ENCODE data around the gene ERICH6. TPM values are rescaled to one million over a fixed set of nuclear protein-coding genes. Genes with fewer than 3 reads are reported as not detected.

ERICH6 gene
- total RNA-seq (not detected), polyA plus RNA-seq (under 1 TPM in 2 of 4 donors, not detected in 2; 0.17 to 0.77 TPM)

DNA sequence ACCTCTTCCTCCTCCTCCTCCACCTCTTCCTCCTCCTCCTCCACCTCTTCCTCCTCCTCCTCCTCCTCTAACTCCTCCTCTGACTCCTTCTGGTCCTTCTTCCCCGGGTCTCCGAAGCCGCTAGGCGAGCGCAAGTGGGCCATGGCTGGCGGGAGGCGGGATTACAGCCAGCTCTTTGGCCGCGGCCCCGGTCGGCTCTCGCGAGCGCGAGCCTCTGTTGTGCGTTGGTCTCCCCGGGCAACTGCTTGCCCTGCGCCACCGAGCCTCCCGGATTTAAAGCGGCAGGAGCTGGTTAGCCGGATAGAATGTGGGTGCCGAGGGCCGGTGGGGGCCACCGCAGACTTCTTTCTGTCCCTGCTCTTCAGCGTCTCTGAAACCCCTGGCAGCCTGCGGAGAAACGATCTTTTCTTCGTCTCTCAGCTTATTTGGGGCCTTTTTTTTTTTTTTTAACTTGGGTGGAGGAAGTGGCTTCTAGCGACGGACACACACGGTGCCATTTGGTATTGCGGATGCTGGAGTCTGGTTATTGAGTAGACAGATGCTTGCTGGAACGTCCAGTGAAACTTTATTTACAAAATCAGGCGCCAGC, at the start of gene ERICH6:
ERICH6 (minus strand) TSS at position 165 of the 589 bp plus-strand sequence; CDS start at position 143, 22 bp downstream.
- DNase-seq (peak; percentile 64 to 90 (median 78)), ATAC-seq (ENCODE audit: low read depth in 2 of 2) (peak; percentile 87 to 89)
- Mint-ChIP-seq H3K9me3 (peaks cover 0 to 4% (median 0%) of the 10 kb centered on the region in 7 donors), H3K36me3 (peaks cover 18% of the 10 kb centered on the region), H3K27me3 (peaks cover 16% of the 10 kb centered on the region), H3K27ac (peak within 1 kb of the TSS; percentile 92 to 98 (median 96)), H3K4me3 (peak within 1 kb of the TSS; percentile 94 to 100 (median 98)), H3K4me1 (peaks cover 5 to 29% (median 13%) of the 10 kb centered on the region in 4 donors)
- Histone ChIP-seq H3K4me1 (ENCODE audit: control insufficient read depth, insufficient read depth, low read length, poor library complexity, severe bottlenecking) (peaks cover 17% of the 10 kb centered on the region), H3K9me3 (ENCODE audit: control insufficient read depth in 2 of 2, low read length in 2 of 2) (no peaks in the 10 kb centered on the region), H3K36me3 (ENCODE audit: control insufficient read depth, insufficient read depth, low read length) (peaks cover 4% of the 10 kb centered on the region), H3K4me3 (ENCODE audit: low read depth, low read length) (peak within 1 kb of the TSS; percentile 84), H3K27ac (ENCODE audit: insufficient read depth, low read length, poor library complexity, severe bottlenecking) (peak within 1 kb of the TSS; percentile 79), H3K27me3 (ENCODE audit: control insufficient read depth, insufficient read depth, low read length) (no peaks in the 10 kb centered on the region)

DNA sequence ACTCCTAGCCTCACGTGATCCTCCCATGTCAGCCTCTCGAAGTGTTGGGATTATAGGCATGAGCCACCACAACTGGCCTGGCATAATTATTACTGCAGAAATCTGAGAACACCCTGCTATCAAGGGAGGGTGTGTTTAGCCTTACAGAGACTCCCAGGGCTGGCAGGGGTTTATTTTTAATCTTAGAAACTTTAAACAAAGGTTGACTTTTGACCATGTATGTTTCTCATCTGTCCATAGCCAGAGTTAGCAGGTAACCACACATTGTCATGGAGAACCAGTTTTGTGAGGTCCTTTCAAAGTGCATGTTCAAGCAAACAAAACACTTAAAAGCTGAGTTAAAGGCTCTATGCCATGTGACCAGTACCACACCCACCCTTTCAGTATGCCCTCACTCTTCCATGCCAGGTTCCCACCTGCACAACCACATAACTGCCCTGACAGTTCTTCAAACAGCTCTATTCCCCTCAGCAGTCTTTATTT, 48.1 kb upstream of the ERICH6 start:
- no peaks in the 10 kb centered on the region for H3K27me3 ChIP-seq (ENCODE audit: control insufficient read depth, insufficient read depth, low read length)
- H3K36me3 ChIP-seq (ENCODE audit: control insufficient read depth, insufficient read depth, low read length): peaks cover 3% of the 10 kb centered on the region
- peak in 1 of 3 donors; percentile 32 for DNase-seq
- Mint-ChIP-seq H3K4me1 (peaks cover 51 to 90% (median 72%) of the 10 kb centered on the region in 4 donors), H3K9me3 (peaks cover 0 to 2% (median 0%) of the 10 kb centered on the region in 7 donors), H3K27ac (peak overlapping the region in 2 of 3 donors; percentile 46 to 66), H3K27me3 (no peaks in the 10 kb centered on the region), H3K4me3 (peak overlapping the region in 2 of 4 donors; percentile 18 to 43), H3K36me3 (peaks cover 24% of the 10 kb centered on the region)
- no peak for ATAC-seq (ENCODE audit: low read depth in 2 of 2)
- H3K4me3 ChIP-seq (ENCODE audit: low read depth, low read length): peak overlapping the region; percentile 18
- H3K9me3 ChIP-seq (ENCODE audit: control insufficient read depth in 2 of 2, low read length in 2 of 2): no peaks in the 10 kb centered on the region
- H3K4me1 ChIP-seq (ENCODE audit: control insufficient read depth, insufficient read depth, low read length, poor library complexity, severe bottlenecking): peaks cover 31% of the 10 kb centered on the region
- no peak overlapping the region for H3K27ac ChIP-seq (ENCODE audit: insufficient read depth, low read length, poor library complexity, severe bottlenecking)

DNA sequence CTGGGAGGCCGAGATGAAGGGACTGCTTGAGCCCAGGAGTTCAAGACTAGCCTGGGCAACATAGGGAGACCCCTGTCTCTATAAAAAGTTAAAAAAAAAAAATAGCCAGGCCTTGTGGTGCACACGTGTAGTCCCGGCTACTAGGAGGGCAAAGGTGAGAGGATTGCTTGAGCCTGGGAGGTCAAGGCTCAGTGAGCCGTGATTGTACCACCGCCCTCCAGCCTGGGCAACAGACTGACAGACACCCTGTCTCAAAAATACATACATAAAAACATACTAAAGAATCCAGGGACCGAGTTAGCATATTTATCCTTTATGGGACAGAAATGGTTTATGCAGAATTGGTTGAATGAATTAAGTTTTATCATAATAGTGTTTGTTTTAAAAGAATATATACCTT, 45.5 kb upstream of the ERICH6 start:
- H3K27ac Mint-ChIP-seq: peak overlapping the region; percentile 32 to 66 (median 58)
- H3K9me3 Mint-ChIP-seq: peaks cover 0 to 2% (median 0%) of the 10 kb centered on the region in 7 donors
- no peak overlapping the region for H3K4me3 ChIP-seq (ENCODE audit: low read depth, low read length)
- no peaks in the 10 kb centered on the region for H3K9me3 ChIP-seq (ENCODE audit: control insufficient read depth in 2 of 2, low read length in 2 of 2)
- peaks cover 62 to 89% (median 76%) of the 10 kb centered on the region in 4 donors for H3K4me1 Mint-ChIP-seq
- H3K36me3 ChIP-seq (ENCODE audit: control insufficient read depth, insufficient read depth, low read length): no peaks in the 10 kb centered on the region
- H3K4me3 Mint-ChIP-seq: peak overlapping the region in 1 of 4 donors; percentile 61
- H3K27me3 Mint-ChIP-seq: no peaks in the 10 kb centered on the region
- DNase-seq (no peak), ATAC-seq (ENCODE audit: low read depth in 2 of 2) (no peak)
- H3K36me3 Mint-ChIP-seq: peaks cover 22% of the 10 kb centered on the region
- H3K27ac ChIP-seq (ENCODE audit: insufficient read depth, low read length, poor library complexity, severe bottlenecking): no peak overlapping the region
- no peaks in the 10 kb centered on the region for H3K27me3 ChIP-seq (ENCODE audit: control insufficient read depth, insufficient read depth, low read length)
- H3K4me1 ChIP-seq (ENCODE audit: control insufficient read depth, insufficient read depth, low read length, poor library complexity, severe bottlenecking): peaks cover 23% of the 10 kb centered on the region

DNA sequence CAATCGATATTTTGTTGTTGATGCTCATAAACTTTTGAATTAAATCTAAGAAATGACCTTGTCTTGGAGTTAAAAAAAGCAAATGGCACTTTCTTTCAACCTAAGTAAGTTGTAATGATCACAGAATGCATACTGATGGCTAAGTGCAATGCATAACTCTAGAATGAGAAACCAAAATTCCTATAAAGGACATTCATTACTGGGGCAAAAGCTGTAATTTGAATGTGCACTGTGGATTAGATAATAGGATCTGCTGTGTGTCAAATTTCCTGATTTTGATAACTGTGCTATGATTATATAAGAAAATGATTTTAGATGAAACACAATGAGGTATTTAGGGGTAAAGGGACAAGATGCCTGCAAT, 44.9 kb upstream of the ERICH6 start:
- Mint-ChIP-seq H3K4me3 (peak overlapping the region in 1 of 4 donors; percentile 61), H3K27ac (peak overlapping the region; percentile 22 to 66 (median 58)), H3K4me1 (peaks cover 60 to 89% (median 72%) of the 10 kb centered on the region in 4 donors)

DNA sequence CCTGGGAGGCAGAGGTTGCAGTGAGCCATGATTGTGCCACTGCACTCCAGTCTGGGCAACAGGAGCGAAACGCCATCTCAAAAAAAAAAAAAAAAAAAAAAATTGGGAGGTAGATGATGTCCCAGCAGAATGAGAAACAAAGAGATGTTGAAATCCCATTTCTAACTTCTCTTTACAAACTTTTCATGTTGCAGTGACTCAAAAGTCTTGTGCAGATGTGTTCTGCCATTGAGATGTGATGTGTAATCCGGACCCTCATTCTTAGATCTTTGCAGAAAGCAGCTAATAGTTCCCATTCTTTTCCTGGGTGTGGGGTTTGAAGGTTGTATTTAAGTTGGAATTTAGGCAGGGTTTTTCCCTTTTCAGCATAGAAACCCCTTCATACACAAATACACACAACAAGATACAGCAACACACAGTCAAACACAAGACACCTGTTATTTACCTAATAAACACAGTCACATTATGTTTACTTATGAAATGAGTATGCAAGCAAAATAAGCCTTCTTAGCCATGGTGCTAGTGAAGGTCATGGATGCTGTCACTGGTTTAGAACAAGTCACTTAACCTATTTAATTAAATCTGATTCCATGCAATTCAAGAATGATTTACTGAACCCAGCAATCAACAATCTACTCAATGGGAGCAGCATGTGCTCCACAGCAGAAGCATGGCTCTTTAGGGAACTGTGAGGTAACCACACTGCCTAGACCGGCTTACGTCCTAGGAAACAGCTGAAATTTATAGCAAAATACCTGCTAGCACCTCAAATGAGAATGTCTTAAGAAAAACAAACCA, 44.4 kb upstream of the ERICH6 start:
- H3K9me3 Mint-ChIP-seq: peaks cover 0 to 2% (median 0%) of the 10 kb centered on the region in 7 donors
- H3K4me1 Mint-ChIP-seq: peaks cover 61 to 90% (median 73%) of the 10 kb centered on the region in 4 donors
- ATAC-seq (ENCODE audit: low read depth in 2 of 2) (no peak), DNase-seq (no peak)
- Histone ChIP-seq H3K4me1 (ENCODE audit: control insufficient read depth, insufficient read depth, low read length, poor library complexity, severe bottlenecking) (peaks cover 23% of the 10 kb centered on the region), H3K9me3 (ENCODE audit: control insufficient read depth in 2 of 2, low read length in 2 of 2) (no peaks in the 10 kb centered on the region), H3K4me3 (ENCODE audit: low read depth, low read length) (peak overlapping the region; percentile 8), H3K36me3 (ENCODE audit: control insufficient read depth, insufficient read depth, low read length) (no peaks in the 10 kb centered on the region), H3K27me3 (ENCODE audit: control insufficient read depth, insufficient read depth, low read length) (no peaks in the 10 kb centered on the region), H3K27ac (ENCODE audit: insufficient read depth, low read length, poor library complexity, severe bottlenecking) (no peak overlapping the region)
- peak overlapping the region in 2 of 3 donors; percentile 9 for H3K27ac Mint-ChIP-seq
- H3K27me3 Mint-ChIP-seq: no peaks in the 10 kb centered on the region
- H3K36me3 Mint-ChIP-seq: peaks cover 15% of the 10 kb centered on the region
- H3K4me3 Mint-ChIP-seq: no peak overlapping the region

More for the DNA sequence above, 44.9 kb upstream of the ERICH6 start:
- Mint-ChIP-seq H3K27me3 (no peaks in the 10 kb centered on the region), H3K9me3 (peaks cover 0 to 2% (median 0%) of the 10 kb centered on the region in 7 donors), H3K36me3 (peaks cover 16% of the 10 kb centered on the region)
- Histone ChIP-seq H3K9me3 (ENCODE audit: control insufficient read depth in 2 of 2, low read length in 2 of 2) (no peaks in the 10 kb centered on the region), H3K27me3 (ENCODE audit: control insufficient read depth, insufficient read depth, low read length) (no peaks in the 10 kb centered on the region), H3K4me3 (ENCODE audit: low read depth, low read length) (peak overlapping the region; percentile 17), H3K4me1 (ENCODE audit: control insufficient read depth, insufficient read depth, low read length, poor library complexity, severe bottlenecking) (peaks cover 23% of the 10 kb centered on the region), H3K36me3 (ENCODE audit: control insufficient read depth, insufficient read depth, low read length) (no peaks in the 10 kb centered on the region), H3K27ac (ENCODE audit: insufficient read depth, low read length, poor library complexity, severe bottlenecking) (no peak overlapping the region)
- no peak for DNase-seq
- no peak for ATAC-seq (ENCODE audit: low read depth in 2 of 2)

DNA sequence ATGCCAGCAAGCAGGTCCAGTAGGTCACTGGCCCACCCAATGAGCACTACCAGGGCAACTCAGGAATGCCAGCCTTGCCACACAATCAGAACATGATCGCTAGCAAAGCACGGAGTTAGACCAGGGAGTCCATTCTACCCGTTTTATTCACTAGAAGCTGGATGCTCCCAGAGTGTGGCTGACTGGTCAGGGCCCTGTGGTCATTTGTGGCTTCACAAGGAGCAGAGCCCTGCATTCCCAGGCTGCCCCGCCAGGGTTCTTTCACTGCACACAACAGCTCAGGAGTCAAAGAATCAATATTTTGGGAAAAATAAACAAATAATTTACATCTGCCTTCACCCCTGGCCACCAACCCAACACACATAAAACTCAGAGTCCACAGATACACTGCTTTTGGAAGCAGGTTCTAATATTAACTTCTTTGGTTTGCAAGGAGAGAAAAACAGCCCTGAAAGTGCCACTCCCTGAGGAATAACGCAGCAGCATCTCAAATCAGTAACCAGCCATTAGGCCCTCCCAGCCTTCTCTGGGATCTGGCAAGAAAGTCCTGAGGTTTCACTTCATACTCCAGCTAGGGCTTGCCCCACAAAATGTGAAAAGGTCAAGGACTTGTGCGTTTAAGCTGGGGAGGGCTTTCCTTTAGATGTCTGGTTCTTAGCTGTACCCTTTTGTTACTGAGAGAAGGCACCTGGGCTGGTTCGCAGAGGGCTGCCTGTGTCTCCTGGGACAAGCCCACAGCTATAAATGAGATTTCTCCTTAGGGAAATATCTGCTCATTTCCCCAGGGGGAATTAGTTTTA, 43.3 kb upstream of the ERICH6 start:
- DNase-seq (no peak), ATAC-seq (ENCODE audit: low read depth in 2 of 2) (no peak)
- H3K4me1 Mint-ChIP-seq: peaks cover 54 to 86% (median 74%) of the 10 kb centered on the region in 4 donors
- H3K27me3 ChIP-seq (ENCODE audit: control insufficient read depth, insufficient read depth, low read length): no peaks in the 10 kb centered on the region
- H3K4me1 ChIP-seq (ENCODE audit: control insufficient read depth, insufficient read depth, low read length, poor library complexity, severe bottlenecking): peaks cover 18% of the 10 kb centered on the region
- H3K4me3 Mint-ChIP-seq: peak overlapping the region in 2 of 4 donors; percentile 9 to 29
- H3K9me3 ChIP-seq (ENCODE audit: control insufficient read depth in 2 of 2, low read length in 2 of 2): no peaks in the 10 kb centered on the region
- H3K9me3 Mint-ChIP-seq: no peaks in the 10 kb centered on the region
- H3K27me3 Mint-ChIP-seq: no peaks in the 10 kb centered on the region
- no peak overlapping the region for H3K27ac ChIP-seq (ENCODE audit: insufficient read depth, low read length, poor library complexity, severe bottlenecking)
- H3K4me3 ChIP-seq (ENCODE audit: low read depth, low read length): no peak overlapping the region
- H3K36me3 Mint-ChIP-seq: peaks cover 16% of the 10 kb centered on the region
- H3K36me3 ChIP-seq (ENCODE audit: control insufficient read depth, insufficient read depth, low read length): peaks cover 9% of the 10 kb centered on the region
- H3K27ac Mint-ChIP-seq: peak overlapping the region in 2 of 3 donors; percentile 67 to 78

DNA sequence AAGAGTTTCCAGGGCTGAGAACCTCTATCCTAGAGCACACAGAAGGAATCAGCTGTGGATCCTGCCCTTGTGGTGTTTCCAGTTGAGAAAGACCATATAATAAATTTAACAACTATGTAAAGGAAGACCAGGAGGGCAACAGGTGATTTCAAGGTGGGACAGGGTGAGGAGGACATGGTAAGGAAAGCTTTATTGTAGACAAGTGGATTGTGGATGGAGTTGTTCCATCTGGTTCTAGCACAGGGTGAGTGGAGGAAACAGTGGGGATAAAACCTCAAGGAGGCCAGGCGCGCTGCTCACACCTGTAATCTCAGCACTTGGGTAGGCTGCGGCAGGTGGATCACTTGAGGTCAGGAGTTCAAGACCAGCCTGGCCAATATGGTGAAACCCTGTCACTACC, 42.1 kb upstream of the ERICH6 start:
- H3K27me3 Mint-ChIP-seq: no peaks in the 10 kb centered on the region
- no peak overlapping the region for H3K27ac ChIP-seq (ENCODE audit: insufficient read depth, low read length, poor library complexity, severe bottlenecking)
- peak overlapping the region in 1 of 3 donors; percentile 67 for H3K27ac Mint-ChIP-seq
- no peak overlapping the region for H3K4me3 ChIP-seq (ENCODE audit: low read depth, low read length)
- no peaks in the 10 kb centered on the region for H3K9me3 Mint-ChIP-seq
- no peaks in the 10 kb centered on the region for H3K9me3 ChIP-seq (ENCODE audit: control insufficient read depth in 2 of 2, low read length in 2 of 2)
- peaks cover 19% of the 10 kb centered on the region for H3K36me3 ChIP-seq (ENCODE audit: control insufficient read depth, insufficient read depth, low read length)
- peaks cover 51 to 83% (median 72%) of the 10 kb centered on the region in 4 donors for H3K4me1 Mint-ChIP-seq
- peaks cover 12% of the 10 kb centered on the region for H3K4me1 ChIP-seq (ENCODE audit: control insufficient read depth, insufficient read depth, low read length, poor library complexity, severe bottlenecking)
- no peaks in the 10 kb centered on the region for H3K27me3 ChIP-seq (ENCODE audit: control insufficient read depth, insufficient read depth, low read length)
- no peak overlapping the region for H3K4me3 Mint-ChIP-seq
- DNase-seq (no peak), ATAC-seq (ENCODE audit: low read depth in 2 of 2) (no peak)
- peaks cover 27% of the 10 kb centered on the region for H3K36me3 Mint-ChIP-seq
